HG02885 (cell line): Measurements from ENCODE around the gene PLIN4.
"Not testable (repeated sequence)": the region's sequence is repeated elsewhere in the genome, so short reads cannot be mapped to it uniquely, and the experiment has no call there.

Experiments used
- ATAC-seq: cut with Tn5 transposase; IDR thresholded peaks from one replicate; pipeline ENCODE4 v1.9.1; 2021; ENCODE audit warnings: mild to moderate bottlenecking; ENCODE audit not compliant: unreplicated experiment, poor library complexity

Gene PLIN4

GRCh38 chr19:4527377-4527776 lies 9.1 kb upstream of the PLIN4 start:
- not testable (repeated sequence) for ATAC-seq

DNA sequence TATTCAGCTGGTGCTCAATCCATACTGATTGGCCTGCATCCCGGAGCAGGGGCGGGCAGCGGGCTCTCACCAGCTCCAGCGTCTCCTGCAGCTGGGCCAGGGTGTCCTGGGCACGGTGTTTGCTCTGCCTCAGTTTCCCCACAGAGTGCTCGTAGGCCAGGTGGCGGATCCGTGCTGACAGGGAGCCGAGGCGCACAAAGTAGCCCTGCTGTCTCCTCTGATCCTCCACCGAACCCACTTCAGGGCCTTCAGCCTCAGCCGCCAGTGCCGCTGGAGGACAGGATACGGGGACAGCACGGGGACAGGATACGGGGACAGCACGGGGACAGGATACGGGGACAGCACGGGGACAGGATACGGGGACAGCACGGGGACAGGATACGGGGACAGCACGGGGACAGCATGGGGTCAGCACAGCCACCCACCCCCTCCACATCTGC lies 7.3 kb upstream of the PLIN4 start:
- no peak for ATAC-seq

GRCh38 chr19:4524808-4525562 lies 6.7 kb upstream of the PLIN4 start:
- ATAC-seq, result no peak

- no peak for ATAC-seq
Measured at GRCh38 chr19:4523306-4524110, 5.2 kb upstream of the PLIN4 start.

- ATAC-seq, result no peak
Measured at GRCh38 chr19:4522291-4523002, 4.2 kb upstream of the PLIN4 start.

GRCh38 chr19:4521888-4522242 lies 3.6 kb upstream of the PLIN4 start:
- ATAC-seq, result no peak

DNA sequence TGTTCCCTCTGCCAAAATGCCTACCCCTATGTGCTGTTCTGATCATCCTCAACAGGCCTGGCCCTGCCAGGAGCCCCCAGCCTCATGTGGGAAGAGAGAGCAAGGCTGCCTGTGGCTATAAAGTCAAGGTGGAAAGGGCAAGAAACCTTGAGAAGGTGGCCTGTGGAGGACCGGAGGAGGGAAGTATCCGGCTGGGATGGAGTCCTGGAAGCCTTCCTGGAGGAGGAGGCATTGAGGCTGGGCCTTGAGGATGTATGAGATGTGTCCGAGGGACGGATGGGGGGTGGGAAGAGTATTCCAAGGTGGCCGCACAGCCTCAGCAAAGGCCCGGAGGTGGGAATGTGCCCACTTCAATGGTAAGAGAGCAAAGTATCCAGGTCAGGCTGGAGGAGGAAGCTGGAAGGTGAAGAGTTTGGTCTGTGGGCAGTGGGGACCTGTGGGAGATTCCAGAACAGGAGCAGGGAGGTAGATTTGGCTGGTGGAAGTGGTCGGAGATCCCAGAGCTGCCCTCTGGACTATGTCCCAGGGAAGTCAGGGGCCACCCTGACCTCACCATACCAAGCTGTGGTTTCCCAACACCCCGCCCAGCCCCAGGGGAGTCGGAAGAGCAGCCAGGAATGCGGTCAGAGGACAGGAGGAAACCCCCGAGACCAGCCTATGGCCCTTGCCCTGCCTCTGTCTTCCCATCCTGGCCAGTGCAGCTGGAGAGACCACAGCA lies 3.0 kb upstream of the PLIN4 start:
- ATAC-seq, result no peak

DNA sequence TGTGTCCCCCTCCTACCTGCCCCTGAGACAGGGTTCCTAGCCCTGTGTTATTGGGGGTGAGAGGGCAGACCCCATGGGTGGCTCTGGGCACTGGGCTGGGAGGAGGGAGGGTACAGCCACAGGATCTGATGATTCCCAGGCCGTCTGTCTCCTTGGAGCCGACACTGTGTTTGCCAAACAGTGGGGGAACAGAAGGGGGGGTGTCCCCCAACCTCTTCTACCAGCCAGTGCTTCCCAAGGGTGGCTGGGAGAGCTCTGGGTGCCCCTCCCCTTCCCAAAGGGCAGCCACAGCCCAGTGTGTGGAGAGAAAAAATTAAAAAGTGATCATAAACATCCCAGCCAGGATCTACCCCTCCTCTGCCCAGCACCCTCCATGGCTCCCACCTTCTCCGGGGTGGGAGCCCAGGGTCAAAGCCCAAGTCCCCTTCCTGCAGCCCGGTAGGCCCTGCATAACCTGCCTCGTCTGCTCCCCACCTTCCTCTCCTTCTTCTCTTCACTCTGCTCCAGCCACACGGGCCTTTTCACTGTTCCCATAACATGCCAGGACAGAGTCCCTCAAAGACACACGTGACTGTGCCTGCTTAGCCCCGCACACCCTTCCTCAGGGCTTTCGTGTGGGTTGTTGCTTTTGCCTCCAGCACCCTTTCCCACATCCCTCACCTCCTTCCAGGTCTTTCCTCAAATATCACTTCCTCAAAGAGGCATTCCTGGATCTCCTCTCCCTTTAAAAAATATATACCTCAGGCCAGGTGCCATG lies 1.4 kb upstream of the PLIN4 start:
- ATAC-seq, result no peak

GRCh38 chr19:4519172-4519496 lies 848 bp upstream of the PLIN4 start:
- ATAC-seq, result no peak

GRCh38 chr19:4517451-4518057 lies 732 bp downstream of the PLIN4 start:
- no peak for ATAC-seq

- no peak for ATAC-seq
Measured at GRCh38 chr19:4516939-4517300, 1.4 kb downstream of the PLIN4 start.

- no peak for ATAC-seq
Measured at GRCh38 chr19:4516199-4516938, 1.9 kb downstream of the PLIN4 start.

DNA sequence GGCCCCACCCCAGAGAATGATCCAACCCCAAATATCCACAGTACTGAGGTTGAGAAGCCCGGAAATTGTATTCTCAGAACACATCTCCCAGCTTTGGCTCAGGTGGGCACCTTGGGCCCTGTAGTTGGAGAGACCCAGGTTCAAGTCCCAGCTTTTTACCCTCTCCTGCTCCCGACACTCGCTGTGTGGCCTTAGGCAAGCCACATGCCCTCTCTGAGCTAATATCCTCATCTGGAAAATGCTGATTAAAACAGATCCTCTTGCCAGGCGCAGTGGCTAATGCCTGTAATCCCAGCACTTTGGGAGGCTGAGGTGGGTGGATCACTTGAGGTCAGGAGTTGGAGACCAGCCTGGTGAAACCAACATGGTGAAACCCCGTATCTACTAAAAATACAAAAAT lies 2.6 kb downstream of the PLIN4 start:
- no peak for ATAC-seq

- no peak for ATAC-seq
Measured at GRCh38 chr19:4513248-4513647, 5.0 kb downstream of the PLIN4 start.

DNA sequence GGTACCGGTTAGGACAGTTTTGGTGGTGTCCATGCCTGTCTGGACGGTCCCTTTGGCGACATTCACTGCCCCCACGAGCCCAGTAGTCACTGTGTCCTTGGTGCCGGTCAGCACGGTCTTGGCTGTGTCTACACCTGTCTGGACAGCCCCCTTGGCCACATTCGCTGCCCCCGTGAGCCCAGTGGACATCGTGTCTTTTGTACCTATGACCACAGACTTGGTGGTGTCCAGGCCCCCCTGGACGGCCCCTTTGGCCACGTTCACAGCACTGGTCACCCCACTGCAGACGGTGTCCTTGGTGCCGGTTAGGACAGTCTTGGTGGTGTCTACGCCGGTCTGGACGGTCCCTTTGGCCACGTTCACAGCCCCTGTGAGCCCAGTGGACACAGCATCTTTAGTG lies 6.2 kb downstream of the PLIN4 start:
- ATAC-seq, result no peak

DNA sequence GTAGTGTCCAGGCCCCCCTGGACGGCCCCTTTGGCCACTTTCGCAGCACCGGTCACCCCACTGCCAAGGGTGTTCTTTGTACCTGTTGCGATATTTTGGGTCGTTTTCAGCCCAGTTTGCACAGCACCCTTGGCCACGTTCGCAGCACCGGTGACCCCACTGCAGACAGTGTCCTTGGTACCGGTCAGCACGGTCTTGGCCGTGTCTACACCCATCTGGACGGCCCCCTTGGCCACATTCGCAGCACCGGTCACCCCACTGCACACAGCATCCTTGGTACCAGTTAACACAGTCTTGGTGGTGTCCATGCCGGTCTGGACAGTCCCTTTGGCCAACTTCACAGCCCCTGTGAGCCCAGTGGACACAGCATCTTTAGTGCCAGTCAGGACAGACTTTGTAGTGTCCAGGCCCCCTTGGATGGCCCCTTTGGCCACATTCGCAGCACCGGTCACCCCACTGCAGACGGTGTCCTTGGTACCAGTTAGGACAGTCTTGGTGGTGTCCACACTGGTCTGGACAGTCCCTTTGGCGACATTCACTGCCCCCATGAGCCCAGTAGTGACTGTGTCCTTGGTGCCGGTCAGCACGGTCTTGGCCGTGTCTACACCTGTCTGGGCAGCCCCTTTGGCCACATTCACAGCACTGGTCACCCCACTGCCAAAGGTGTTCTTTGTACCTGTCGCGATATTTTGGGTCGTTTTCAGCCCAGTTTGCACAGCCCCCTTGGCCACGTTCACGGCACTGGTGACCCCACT lies 6.8 kb downstream of the PLIN4 start:
- no peak for ATAC-seq

DNA sequence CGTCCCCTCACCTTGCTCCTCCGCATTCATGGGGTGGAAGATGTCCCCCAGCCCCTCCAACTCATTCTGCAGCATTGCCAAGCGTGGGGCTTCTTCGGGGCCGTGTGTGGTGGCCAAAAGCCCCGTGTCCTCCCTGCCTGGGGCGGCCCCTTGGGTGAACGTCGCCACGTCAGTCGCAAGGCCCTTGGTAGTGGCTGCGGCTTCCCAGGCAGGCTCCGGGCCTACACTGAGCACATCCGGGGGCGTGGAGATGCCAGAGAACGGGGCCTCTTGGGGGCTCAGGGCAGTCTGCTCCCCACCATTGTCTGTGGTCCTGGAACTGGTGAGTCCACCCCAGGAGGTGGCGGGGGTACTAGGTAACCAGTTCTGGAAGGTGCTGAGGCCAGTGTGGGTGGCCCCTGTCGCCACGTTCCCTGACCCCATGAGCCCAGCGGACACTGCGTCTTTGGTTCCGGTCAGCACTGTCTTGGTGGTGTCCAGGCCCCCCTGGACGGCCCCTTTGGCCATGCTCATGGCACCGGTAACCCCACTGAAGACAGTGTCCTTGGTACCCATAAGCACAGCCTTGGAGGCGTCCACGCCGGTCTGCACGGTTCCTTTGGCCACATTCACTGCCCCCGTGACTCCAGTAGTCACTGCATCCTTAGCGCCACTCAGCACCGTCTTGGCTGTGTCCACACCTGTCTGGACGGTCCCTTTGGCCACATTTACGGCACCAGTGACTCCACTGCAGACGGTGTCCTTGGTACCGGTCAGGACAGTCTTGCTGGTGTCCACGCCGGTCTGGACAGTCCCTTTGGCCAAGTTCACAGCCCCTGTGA lies 7.6 kb downstream of the PLIN4 start:
- ATAC-seq, result no peak
